Cardiac muscle cell (in vitro differentiated cells and primary cell): Measurements from ENCODE around the gene CRIM1. TPM values are rescaled to one million over a fixed set of nuclear protein-coding genes. Genes with fewer than 3 reads are reported as not detected.

Experiments used
- DNase-seq, 2 donors: peaks; one replicate each; pipeline versions ENCODE4 v3.0.0 to v3.0.0-alpha.2; 2010 to 2017; ENCODE audit warnings: low read depth in 1 of 2, low spot score in 1 of 2
- H3K27ac ChIP-seq: fragments of 200-600 bp; sonication (generic); 2 replicates; pipeline ENCODE4 v1.5.1; 2016
- H3K27me3 ChIP-seq: fragments of 200-600 bp; sonication (generic); 2 replicates; pipeline ENCODE4 v1.6.0; 2016; ENCODE audit warnings: control low read depth
- H3K36me3 ChIP-seq: fragments of 200-600 bp; sonication (generic); 2 replicates; pipeline ENCODE4 v1.5.1; 2016; ENCODE audit warnings: control low read depth
- H3K4me1 ChIP-seq: fragments of 200-600 bp; sonication (generic); 2 replicates; pipeline ENCODE4 v1.8.1; 2017; ENCODE audit warnings: low read depth, mild to moderate bottlenecking, mixed run types
- H3K4me3 ChIP-seq: fragments of 200-600 bp; sonication (generic); 2 replicates; pipeline ENCODE4 v1.5.1; 2016; ENCODE audit warnings: mild to moderate bottlenecking
- H3K9me3 ChIP-seq: fragments of 200-600 bp; sonication (generic); 2 replicates; pipeline ENCODE4 v1.5.1; 2017; ENCODE audit warnings: low read depth, mild to moderate bottlenecking, control low read depth
- CTCF ChIP-seq: IDR thresholded peaks from 2 replicates; pipeline ENCODE4 v1.5.1; 2012; ENCODE audit warnings: low read depth, mild to moderate bottlenecking, low read length
- polyA plus RNA-seq: library from polyadenylated mRNA; unstranded; fragments of >200 nt; fragmentation: Nextera tagmentation; extraction: Ambion mirVana; gene quantifications from 2 replicates; pipeline ENCODE4 v1.2.1, GENCODE V29; 2016
- total RNA-seq: library from RNA; depleted of rRNA; stranded (reverse); fragments of >200 nt; gene quantifications from 2 replicates; pipeline ENCODE4 v1.2.3, GENCODE V29; 2016

The CRIM1 gene
- total and polyA plus RNA-seq, 2 experiments from 2014 or later = 2.4 to 5.4 TPM

- H3K4me1 ChIP-seq = peaks cover 11% of the 10 kb centered on the region
Measured at GRCh38 chr2:36395866-36396265, 40.3 kb downstream of the CRIM1 start.

GRCh38 chr2:36396878-36397539 lies 41.4 kb downstream of the CRIM1 start:
- H3K36me3 ChIP-seq = no peaks in the 10 kb centered on the region
- H3K4me1 ChIP-seq = peaks cover 11% of the 10 kb centered on the region

More at GRCh38 chr2:36395866-36396265, 40.3 kb downstream of the CRIM1 start:
- no peak for DNase-seq
- TF ChIP-seq CTCF = no peak
- no peaks in the 10 kb centered on the region for H3K9me3 ChIP-seq
- no peaks in the 10 kb centered on the region for H3K36me3 ChIP-seq
- H3K4me3 ChIP-seq = no peak overlapping the region
- no peak overlapping the region for H3K27ac ChIP-seq
- H3K27me3 ChIP-seq = peaks cover 7% of the 10 kb centered on the region

GRCh38 chr2:36397728-36398413 lies 42.3 kb downstream of the CRIM1 start:
- no peaks in the 10 kb centered on the region for H3K36me3 ChIP-seq
- no peak for DNase-seq
- no peak overlapping the region for H3K27ac ChIP-seq
- peaks cover 11% of the 10 kb centered on the region for H3K4me1 ChIP-seq
- no peak for TF ChIP-seq CTCF
- H3K9me3 ChIP-seq = no peaks in the 10 kb centered on the region
- peaks cover 14% of the 10 kb centered on the region for H3K27me3 ChIP-seq
- H3K4me3 ChIP-seq = no peak overlapping the region

More at GRCh38 chr2:36396878-36397539, 41.4 kb downstream of the CRIM1 start:
- no peak for DNase-seq
- H3K27me3 ChIP-seq = peaks cover 7% of the 10 kb centered on the region
- TF ChIP-seq CTCF = no peak
- H3K9me3 ChIP-seq = no peaks in the 10 kb centered on the region
- no peak overlapping the region for H3K27ac ChIP-seq
- no peak overlapping the region for H3K4me3 ChIP-seq

GRCh38 chr2:36399050-36399449 lies 43.5 kb downstream of the CRIM1 start:
- no peak for DNase-seq
- Histone ChIP-seq H3K36me3 (no peaks in the 10 kb centered on the region), H3K9me3 (no peaks in the 10 kb centered on the region), H3K4me3 (no peak overlapping the region), H3K27me3 (peaks cover 14% of the 10 kb centered on the region), H3K4me1 (peaks cover 11% of the 10 kb centered on the region), H3K27ac (no peak overlapping the region)
- no peak for TF ChIP-seq CTCF

- DNase-seq = no peak
- H3K9me3 ChIP-seq = no peaks in the 10 kb centered on the region
- no peak overlapping the region for H3K4me3 ChIP-seq
- no peak overlapping the region for H3K27ac ChIP-seq
- TF ChIP-seq CTCF = no peak
- H3K36me3 ChIP-seq = no peaks in the 10 kb centered on the region
- peaks cover 11% of the 10 kb centered on the region for H3K4me1 ChIP-seq
- H3K27me3 ChIP-seq = peaks cover 6% of the 10 kb centered on the region
Measured at GRCh38 chr2:36403675-36404230, 48.2 kb downstream of the CRIM1 start.
